Cortex of kidney (tissue), 1 donor: ENCODE data around the gene B4GALT3.

ENCODE experiments used
- DNase-seq: peaks from one replicate; lab custom pipeline; 2025; lab: John Stamatoyannopoulos, UW

B4GALT3 gene

DNA sequence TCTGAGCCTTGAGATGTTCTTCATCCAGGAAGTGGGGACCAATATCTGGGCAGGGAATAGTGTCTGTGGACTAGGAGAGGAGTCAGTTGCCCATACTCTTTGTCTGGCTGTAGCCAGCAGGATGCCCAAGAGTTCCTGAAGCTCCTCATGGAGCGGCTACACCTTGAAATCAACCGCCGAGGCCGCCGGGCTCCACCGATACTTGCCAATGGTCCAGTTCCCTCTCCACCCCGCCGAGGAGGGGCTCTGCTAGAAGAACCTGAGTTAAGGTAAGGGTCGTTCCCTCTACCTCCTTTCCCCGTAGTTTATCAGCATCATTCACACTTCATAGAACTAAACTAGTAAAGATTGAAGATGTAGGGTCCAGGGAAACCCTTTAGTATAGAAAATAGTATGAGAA lies 14.5 kb downstream of the B4GALT3 start:
- no peak for DNase-seq

- DNase-seq, result no peak
Observed at GRCh38 chr1:161162052-161162451, 15.3 kb downstream of the B4GALT3 start.

DNA sequence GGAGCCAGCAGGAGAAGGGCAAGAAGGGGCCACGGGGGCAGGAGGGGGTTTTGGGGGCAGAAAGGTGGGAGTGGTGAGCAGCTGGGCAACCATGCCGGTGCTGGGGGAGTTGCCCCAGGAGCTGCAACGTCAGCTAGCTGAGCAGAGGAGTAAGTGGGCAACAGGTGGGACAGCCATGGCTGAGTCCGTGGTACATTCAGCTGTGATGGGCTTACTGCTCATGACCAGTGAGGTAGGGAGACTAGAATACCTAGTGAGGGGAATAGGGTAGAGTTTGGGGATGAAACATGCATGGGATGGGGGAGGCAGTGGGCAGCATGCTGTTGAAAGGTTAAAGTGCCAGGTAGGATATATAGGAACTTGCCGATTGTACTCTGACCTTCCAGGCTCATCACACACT lies 15.7 kb downstream of the B4GALT3 start:
- no peak for DNase-seq

GRCh38 chr1:161160671-161161145 lies 16.6 kb downstream of the B4GALT3 start:
- no peak for DNase-seq

- no peak for DNase-seq
Observed at GRCh38 chr1:161159913-161160243, 17.4 kb downstream of the B4GALT3 start.

DNA sequence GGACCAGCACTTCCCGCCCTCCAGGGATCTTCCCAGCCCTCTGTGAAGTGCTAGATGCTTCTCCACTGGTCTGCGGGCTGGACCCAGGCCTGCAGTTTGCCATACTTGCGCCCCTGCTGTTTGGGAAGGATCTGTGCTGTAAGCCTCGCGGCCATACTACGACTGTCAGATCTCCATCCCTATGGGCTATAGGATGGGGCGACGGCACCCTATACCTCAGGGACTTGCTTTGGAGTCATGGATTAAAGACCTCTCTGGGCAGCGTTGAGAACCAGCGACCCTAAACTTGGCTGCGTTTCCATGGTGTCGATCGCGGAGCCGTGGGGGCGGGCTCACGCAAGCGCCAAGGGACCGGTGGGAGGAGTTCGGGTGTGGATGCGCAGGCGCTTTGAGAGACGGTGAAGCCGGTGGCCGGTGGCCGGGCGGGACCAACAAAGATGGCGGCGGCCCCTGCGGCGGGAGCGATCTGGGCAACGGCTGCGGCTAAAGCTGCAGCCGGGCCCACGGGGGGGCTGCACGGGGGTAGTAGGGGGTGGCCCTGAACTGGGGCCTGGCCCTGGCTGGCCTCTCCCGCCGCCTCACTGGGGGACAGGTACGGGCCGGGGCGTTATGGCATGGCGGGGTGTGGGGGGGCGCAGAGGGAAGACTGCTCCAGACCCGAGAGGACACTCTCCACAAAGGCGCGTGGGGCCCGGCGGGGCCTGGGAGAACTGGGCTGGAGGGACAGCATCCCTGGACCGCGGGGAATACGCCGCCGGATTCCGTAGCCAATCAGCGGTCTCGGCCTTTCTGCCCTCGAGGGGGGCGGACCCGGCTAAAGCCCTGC lies 18.0 kb downstream of the B4GALT3 start, which contains the start of gene USP21:
Gene USP21, plus strand, starts transcription at position 414 of the 826 bp plus-strand sequence. CDS start 1,141 bp downstream, outside the sequence.
- DNase-seq, result peak; percentile 38

GRCh38 chr1:161158316-161159010 lies 18.8 kb downstream of the B4GALT3 start:
- no peak for DNase-seq

DNA sequence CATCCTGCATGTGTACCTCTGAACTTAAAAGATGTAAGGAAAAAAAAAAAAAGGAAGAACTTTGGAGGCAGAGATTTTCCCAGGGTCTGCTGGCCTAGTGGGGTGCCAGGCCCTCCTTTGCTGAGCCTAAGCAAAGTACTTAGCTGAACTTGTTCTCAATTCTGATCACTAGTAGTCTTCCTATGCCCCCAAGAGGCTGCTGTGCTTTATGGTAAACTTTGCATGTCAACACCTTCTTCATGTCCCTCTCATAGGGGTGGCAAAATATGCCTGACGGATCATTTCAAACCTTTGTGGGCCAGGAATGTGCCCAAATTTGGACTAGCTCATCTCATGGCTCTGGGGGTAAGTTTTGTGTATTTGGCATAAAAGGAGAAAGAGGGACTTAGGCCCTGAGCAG lies 19.4 kb downstream of the B4GALT3 start:
- DNase-seq, result no peak

GRCh38 chr1:161153682-161154337 lies 23.5 kb downstream of the B4GALT3 start, which contains the start of gene UFC1:
TSS of gene UFC1 (plus strand) at chr1:161153978. CDS start at chr1:161153998, 20 bp downstream.
- DNase-seq, result no peak

DNA sequence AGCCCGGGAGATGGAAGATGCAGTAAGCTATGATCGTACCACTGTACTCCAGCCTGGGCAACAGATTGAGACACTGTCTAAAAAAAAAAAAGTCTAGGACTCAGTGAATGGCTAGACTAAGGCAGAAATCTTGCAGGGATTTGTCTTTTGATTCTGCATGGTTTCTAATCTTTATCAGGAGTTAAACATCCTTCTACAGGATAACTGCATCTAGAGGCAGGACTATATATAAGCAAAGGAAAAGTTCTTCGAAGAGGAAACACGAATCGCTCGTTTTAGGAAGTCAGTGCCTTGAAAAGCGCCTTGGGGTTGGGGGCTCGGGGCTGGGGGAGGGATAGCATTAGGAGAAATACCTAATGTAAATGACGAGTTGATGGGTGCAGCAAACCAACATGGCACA lies 24.1 kb downstream of the B4GALT3 start:
- no peak for DNase-seq

DNA sequence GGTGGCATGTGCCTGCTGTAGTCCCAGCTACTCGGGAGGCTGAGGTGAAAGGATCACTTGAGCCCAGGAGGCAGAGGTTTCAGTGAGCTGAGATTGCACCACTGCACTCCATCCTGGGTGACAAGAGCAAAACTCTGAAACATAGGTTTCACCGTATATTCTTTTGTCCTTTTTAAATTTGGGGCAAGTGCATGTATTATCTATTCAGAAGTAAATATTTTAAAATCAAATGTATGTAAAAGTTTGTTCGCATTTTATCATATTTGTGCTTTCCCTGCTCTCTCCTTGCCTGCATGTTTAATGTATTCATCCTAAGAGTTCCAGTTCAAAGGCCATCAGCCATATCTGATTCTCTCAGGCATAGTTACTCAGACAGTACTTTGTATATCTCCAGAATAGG lies 31.5 kb downstream of the B4GALT3 start:
- DNase-seq, result no peak

- DNase-seq, result no peak
Observed at GRCh38 chr1:161140755-161141400, 36.4 kb downstream of the B4GALT3 start.

DNA sequence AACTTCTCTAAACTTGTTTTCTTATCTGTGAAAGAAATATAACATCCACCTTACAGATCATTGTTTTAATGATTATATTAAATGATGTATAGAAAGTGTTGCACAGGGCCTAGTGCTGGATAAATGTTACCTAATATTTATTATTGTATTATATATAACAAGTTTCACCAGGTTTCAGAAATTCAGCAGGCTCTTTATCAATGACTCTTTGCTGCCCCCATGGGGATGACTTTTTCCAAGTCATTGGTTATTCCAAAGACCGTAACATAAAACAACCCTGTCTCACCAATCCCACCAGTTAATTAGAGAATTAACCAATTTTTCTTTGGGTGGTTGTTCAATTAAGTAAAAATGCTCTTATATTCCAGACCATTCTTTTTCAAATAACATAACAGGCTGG lies 37.5 kb downstream of the B4GALT3 start:
- no peak for DNase-seq

DNA sequence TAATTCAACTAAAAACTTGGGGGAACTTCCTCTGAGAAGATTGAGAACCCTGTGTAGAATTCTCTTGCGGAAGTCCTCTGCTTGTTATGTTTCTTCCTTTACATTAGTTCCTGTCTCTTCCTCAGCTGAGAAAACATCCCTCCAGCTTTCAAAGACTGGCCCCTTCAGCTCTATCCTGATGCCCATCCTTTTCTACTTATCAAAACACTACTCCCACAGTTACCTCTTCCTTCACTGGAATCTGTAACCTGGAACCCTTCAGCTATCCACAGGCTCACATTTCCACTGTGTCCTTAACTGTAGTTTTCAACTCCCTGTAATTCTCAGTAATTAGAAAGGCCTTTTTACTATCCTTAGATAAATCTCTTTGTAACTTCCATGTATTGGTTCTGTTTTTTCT lies 38.9 kb downstream of the B4GALT3 start:
- DNase-seq, result no peak

DNA sequence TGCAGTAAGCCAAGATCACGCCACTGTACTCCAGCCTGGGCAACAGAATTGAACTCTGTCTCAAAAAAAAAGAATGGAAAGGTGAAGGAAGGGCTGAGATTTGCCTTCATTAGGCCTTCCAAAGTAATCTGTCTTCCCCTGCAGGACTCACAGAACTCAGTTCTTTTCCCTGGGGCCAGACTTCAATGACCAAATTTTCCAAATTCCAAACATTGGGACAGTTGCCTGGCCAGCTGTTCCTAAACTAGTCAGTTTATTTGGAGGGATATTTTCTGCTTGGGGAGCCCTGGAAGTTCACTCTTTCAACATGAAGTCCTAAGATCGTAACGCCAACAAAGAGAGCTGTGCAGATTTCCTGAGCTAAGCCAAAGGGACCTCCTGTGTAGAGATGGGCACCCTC lies 39.4 kb downstream of the B4GALT3 start:
- no peak for DNase-seq

DNA sequence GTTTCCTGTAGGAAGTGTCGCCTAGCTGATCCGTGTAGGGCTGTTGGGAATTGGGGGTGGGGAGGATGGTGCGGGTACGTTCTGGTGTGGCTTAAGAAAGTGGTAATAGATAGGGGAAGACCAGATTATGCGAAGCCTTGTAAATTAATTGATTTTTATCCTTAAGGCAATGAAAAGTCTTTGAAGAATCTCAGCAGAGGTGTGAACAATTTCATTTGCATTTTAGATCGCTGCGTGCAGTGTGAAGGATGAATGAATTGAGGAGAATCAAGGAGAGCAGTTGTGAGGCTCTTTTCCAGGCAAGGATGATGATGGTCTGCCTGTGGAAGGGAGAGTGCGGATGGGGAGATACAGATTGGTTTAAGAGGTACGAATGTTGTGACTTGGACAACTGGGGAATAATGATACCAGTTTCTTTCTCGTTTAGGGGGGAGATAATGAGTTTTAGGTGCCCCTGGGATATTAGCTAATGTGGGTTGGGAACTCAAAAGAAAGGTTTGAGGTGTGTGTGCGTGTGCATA lies 44.0 kb downstream of the B4GALT3 start:
- DNase-seq, result no peak

- peak; percentile 59 for DNase-seq
Observed at GRCh38 chr1:161132410-161133219, 44.7 kb downstream of the B4GALT3 start, which contains the start of gene DEDD. TSS of gene DEDD (minus strand) at chr1:161132667. CDS start at chr1:161124462, 8,205 bp downstream.

DNA sequence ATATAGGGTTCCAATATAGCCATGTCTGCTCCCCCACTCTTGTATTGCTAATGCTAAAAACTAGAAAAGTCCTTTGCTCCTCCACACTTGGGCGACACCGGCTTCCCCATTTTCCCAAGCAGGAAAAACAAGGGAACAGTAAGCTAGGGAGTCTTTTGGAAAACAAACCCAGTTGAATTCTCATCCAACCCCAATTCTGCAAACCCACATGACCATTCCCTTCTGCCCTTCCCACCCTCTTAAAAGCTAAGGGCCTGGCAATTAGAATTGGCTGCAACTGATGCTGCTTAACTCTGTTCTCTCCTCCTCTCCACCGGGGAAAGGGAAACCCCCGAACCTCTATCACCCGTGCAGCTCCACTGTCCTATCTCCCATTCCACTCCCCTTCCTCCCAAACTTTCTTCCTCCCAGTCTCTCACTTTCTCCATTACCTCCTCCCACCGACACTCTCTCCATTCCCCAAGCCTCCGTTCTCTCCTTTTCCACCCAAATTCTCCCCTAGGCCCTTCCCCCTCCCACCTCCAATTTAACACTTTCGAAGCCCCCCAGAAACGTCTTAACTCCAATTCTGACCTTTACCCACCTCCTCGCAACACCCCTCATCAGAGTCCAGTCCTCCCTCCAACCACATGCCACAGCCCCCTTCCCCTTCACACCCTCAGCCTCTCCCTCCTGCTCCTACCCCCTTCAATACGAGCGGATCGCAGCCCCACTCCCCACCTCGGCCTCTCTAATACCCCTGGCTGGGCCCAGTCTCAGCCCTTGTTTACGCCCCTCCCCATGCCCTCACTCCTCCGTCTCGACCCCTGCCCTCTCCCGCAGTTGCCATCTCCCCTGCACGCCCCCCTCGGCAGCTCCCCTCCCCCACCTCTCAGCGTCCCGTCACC lies 45.5 kb downstream of the B4GALT3 start:
- DNase-seq, result no peak

DNA sequence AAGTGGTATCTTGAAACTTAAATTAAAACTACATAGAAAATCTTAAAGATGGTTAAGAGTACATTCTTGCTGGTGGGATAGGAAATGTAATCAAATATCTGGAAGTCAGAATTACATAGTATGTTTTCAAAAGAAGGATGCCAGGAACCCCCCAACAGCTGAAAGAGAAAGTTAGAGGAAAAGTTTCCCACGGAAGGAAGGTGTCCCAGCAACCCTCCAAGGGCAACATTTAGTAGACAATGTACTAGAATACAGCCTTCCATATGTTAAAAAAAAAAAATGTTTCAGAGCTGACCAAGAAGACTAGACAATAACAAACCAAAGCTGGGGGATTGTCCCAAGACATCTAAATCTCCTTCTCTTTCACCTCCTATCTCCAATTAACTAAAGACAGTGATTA lies 47.0 kb downstream of the B4GALT3 start:
- no peak for DNase-seq
